Adrenal gland (tissue), 5 donors: Measurements from ENCODE around the gene ZDHHC11B.

Experiments
- POLR2A ChIP-seq, 2 donors: fragments of 450-650 bp; IDR thresholded peaks; one replicate each; pipeline ENCODE4 v1.6.1; 2017; ENCODE audit warnings: antibody characterized with exemption in 2 of 2, mild to moderate bottlenecking in 2 of 2, moderate library complexity in 1 of 2
- TF ChIP-seq, protein P1 (sequence below), 6 experiments: fragments of 450-650 bp in 4 of 6; fragments of 200-600 bp in 2 of 6; sonication (generic) in 1 of 6; IDR thresholded peaks; 1 replicate in 5 of 6; 2 replicates in 1 of 6; pipeline versions ENCODE4 v1.5.1 to v1.8.0; 2016 to 2021; ENCODE audit warnings: antibody characterized with exemption in 6 of 6, mild to moderate bottlenecking in 2 of 6, moderate library complexity in 1 of 6
- donor health status: DM: no; HTN: no; CAD: no.

DNA sequence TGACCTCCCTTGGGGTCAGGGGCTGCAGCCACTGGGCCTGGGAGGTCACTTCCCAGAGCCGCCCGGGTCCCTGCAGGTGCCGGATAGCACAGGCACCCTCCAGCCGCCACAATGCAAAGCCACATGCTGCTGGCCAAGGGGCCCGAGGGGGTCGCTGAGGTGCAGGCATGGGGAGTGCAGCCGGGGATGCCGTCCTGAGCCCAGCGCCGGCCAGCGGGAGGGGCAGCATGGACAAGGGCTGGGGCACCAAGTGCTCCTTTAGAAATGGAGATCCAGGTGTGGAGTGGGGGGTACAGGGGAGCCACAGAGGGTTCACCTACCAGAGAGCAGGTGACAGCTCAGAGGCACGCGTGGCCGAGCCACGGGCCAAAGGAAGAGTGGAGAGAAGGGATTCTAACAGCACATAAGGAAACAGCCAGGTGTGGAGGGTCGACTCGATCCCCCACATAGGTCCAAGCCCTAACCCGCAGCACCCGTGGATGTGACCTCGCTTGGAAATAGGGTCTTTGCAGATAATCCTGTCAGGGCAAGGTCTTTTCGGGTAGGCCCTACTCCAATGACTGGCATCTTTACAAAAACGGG, 24.7 kb downstream of the ZDHHC11B start:
- TF ChIP-seq POLR2A (IDR thresholded peaks at IDR 0.05) = no peak
- TF ChIP-seq, protein P1, sequence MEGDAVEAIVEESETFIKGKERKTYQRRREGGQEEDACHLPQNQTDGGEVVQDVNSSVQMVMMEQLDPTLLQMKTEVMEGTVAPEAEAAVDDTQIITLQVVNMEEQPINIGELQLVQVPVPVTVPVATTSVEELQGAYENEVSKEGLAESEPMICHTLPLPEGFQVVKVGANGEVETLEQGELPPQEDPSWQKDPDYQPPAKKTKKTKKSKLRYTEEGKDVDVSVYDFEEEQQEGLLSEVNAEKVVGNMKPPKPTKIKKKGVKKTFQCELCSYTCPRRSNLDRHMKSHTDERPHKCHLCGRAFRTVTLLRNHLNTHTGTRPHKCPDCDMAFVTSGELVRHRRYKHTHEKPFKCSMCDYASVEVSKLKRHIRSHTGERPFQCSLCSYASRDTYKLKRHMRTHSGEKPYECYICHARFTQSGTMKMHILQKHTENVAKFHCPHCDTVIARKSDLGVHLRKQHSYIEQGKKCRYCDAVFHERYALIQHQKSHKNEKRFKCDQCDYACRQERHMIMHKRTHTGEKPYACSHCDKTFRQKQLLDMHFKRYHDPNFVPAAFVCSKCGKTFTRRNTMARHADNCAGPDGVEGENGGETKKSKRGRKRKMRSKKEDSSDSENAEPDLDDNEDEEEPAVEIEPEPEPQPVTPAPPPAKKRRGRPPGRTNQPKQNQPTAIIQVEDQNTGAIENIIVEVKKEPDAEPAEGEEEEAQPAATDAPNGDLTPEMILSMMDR (IDR thresholded peaks at IDR 0.05) = no peak
